EH (cell line): ENCODE data around the gene CAPN15.
"Not testable (repeated sequence)": the region's sequence is repeated elsewhere in the genome, so short reads cannot be mapped to it uniquely, and the experiment has no call there.

Experiments
- DNase-seq: peaks from one replicate; pipeline ENCODE4 v3.0.0-alpha.2; 2015; ENCODE audit warnings: low read depth

CAPN15 gene

GRCh38 chr16:507527-507926 is 20.0 kb upstream of the CAPN15 start:
- not testable (repeated sequence) for DNase-seq

- DNase-seq = no peak
Measured at GRCh38 chr16:507996-508395, 19.5 kb upstream of the CAPN15 start.

- DNase-seq = peak; percentile 12
Measured at GRCh38 chr16:508884-509736, 18.4 kb upstream of the CAPN15 start.

- no peak for DNase-seq
Measured at GRCh38 chr16:510066-510825, 17.3 kb upstream of the CAPN15 start.

- DNase-seq = no peak
Measured at GRCh38 chr16:512802-513201, 14.7 kb upstream of the CAPN15 start.

- no peak for DNase-seq
Measured at GRCh38 chr16:513950-514349, 13.6 kb upstream of the CAPN15 start.

- DNase-seq = no peak
Measured at GRCh38 chr16:515175-515938, 12.2 kb upstream of the CAPN15 start.

GRCh38 chr16:515939-516226 is 11.6 kb upstream of the CAPN15 start:
- no peak for DNase-seq

GRCh38 chr16:516301-516700 is 11.2 kb upstream of the CAPN15 start:
- DNase-seq = no peak

GRCh38 chr16:518858-519257 is 8.7 kb upstream of the CAPN15 start:
- no peak for DNase-seq

GRCh38 chr16:519425-519824 is 8.1 kb upstream of the CAPN15 start:
- no peak for DNase-seq

GRCh38 chr16:519841-520687 is 7.4 kb upstream of the CAPN15 start:
- no peak for DNase-seq

- no peak for DNase-seq
Measured at GRCh38 chr16:520847-521246, 6.7 kb upstream of the CAPN15 start.

GRCh38 chr16:521381-522210 is 5.9 kb upstream of the CAPN15 start:
- no peak for DNase-seq

GRCh38 chr16:522320-523096 is 5.0 kb upstream of the CAPN15 start:
- DNase-seq = no peak

GRCh38 chr16:523097-523741 is 4.3 kb upstream of the CAPN15 start:
- no peak for DNase-seq

GRCh38 chr16:524274-525040 is 3.1 kb upstream of the CAPN15 start:
- DNase-seq = no peak

GRCh38 chr16:525123-525519 is 2.4 kb upstream of the CAPN15 start:
- DNase-seq = no peak
